Karpas-422 (cell line): ENCODE data around the gene MAN2A1. TPM values are rescaled to one million over a fixed set of nuclear protein-coding genes. Genes with fewer than 3 reads are reported as not detected.

Source experiments
- DNase-seq: peaks from one replicate; pipeline ENCODE4 v3.0.0-alpha.2; 2015
- H2AFZ ChIP-seq: fragments of 200-600 bp; sonication (generic); 2 replicates; pipeline ENCODE4 v1.6.1; 2014; ENCODE audit warnings: antibody characterized with exemption, low read length, mixed read lengths
- H3K27ac ChIP-seq: fragments of 200-600 bp; sonication (generic); 2 replicates; pipeline ENCODE4 v1.5.1; 2014; ENCODE audit warnings: mild to moderate bottlenecking, low read length, moderate library complexity
- H3K27me3 ChIP-seq: fragments of 200-600 bp; sonication (generic); 2 replicates; pipeline ENCODE4 v1.6.1; 2014; ENCODE audit warnings: low read length, mixed read lengths
- H3K36me3 ChIP-seq: fragments of 200-600 bp; sonication (generic); 2 replicates; pipeline ENCODE4 v1.6.1; 2014; ENCODE audit warnings: low read length, mixed read lengths; ENCODE audit not compliant: insufficient read depth
- H3K4me1 ChIP-seq: fragments of 200-600 bp; sonication (generic); 2 replicates; pipeline ENCODE4 v1.6.1; 2014; ENCODE audit warnings: mild to moderate bottlenecking, low read length, mixed read lengths
- H3K4me2 ChIP-seq: fragments of 200-600 bp; sonication (generic); 2 replicates; pipeline ENCODE4 v1.6.1; 2014; ENCODE audit warnings: low read length, low read depth, mild to moderate bottlenecking; ENCODE audit not compliant: poor library complexity, severe bottlenecking
- H3K4me3 ChIP-seq: fragments of 200-600 bp; sonication (generic); 2 replicates; pipeline ENCODE4 v1.5.1; 2014; ENCODE audit warnings: mild to moderate bottlenecking, antibody characterized with exemption, low read length, mixed read lengths
- H3K79me2 ChIP-seq: fragments of 200-600 bp; sonication (generic); 2 replicates; pipeline ENCODE4 v1.6.1; 2014; ENCODE audit warnings: mild to moderate bottlenecking, low read length, mixed read lengths
- H3K9ac ChIP-seq: fragments of 200-600 bp; sonication (generic); 2 replicates; pipeline ENCODE4 v1.6.0; 2014; ENCODE audit warnings: low read length
- H3K9me2 ChIP-seq: fragments of 200-600 bp; sonication (generic), shearing (Covaris generic); replicated peaks from 2 replicates; pipeline ENCODE4 v1.6.0; 2014; ENCODE audit warnings: mild to moderate bottlenecking, low read length, moderate library complexity; ENCODE audit not compliant: insufficient read depth
- H3K9me3 ChIP-seq: fragments of 300-700, 200-600 bp; sonication (generic); 2 replicates; pipeline ENCODE4 v1.6.1; 2014; ENCODE audit warnings: low read length, mixed read lengths
- H4K20me1 ChIP-seq: fragments of 200-600 bp; sonication (generic); 2 replicates; pipeline ENCODE4 v1.6.1; 2014; ENCODE audit warnings: mild to moderate bottlenecking, antibody characterized with exemption, low read length, low read depth; ENCODE audit not compliant: insufficient read depth
- total RNA-seq: library from RNA; depleted of rRNA; stranded (reverse); fragments of >200 nt; shearing (Covaris generic); gene quantifications from 2 replicates; pipeline ENCODE4 v1.2.3, GENCODE V29; 2014; ENCODE audit warnings: low replicate concordance

The MAN2A1 gene
- total RNA-seq, 1 experiment from 2014 or later, result 20.3 TPM

DNA sequence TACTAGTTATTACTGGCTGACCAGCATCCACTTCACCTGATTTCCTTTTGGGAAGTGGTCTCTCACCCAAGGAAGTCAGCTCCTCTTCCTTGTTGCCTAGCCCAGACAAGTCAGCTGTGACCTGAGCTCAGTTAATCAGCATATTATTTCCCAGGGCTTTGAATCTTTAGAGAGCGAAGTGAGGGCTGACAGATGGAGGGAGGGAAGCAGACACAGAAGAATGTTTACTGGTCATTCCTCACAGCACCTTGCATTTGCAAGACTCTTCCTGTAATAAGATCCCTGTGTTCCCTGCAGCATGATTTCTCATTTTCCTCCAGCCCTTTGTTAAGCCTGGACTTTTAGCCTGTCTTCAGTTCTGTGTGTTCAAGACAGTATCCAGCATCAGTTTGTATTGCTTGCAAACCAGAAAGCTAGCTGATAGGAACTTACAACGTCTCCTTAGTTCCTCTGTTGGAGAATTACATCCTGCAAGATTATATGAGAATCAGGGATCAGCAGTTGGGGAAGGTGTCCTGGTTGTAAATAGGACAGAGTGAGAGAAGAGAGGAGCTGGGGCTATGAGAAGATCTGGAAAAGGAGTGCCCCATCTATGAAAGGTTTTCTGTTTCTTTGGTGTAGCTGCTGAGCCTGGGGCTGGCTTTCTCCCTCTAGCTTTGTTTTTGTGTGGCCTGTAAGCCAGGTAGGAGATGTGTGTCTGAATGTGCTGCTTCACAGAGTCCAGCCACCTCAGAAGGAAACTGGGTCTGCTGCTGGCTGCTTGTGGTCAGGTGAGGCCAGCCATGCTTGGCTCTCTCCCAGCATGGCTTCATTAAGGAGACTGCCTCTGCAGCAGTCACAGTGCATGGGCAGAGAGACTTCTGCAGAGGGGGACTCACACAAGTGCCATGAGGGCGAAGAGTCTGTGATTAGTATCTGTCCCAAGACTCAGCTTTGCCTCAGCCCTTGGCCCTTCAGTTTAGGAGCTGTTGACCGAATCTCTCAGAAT is 50.3 kb downstream of the MAN2A1 start:
- no peaks in the 10 kb centered on the region for H3K36me3 ChIP-seq
- H3K4me3 ChIP-seq, result no peak overlapping the region
- H3K9me3 ChIP-seq, result no peaks in the 10 kb centered on the region
- H3K4me2 ChIP-seq, result no peak overlapping the region
- H3K4me1 ChIP-seq, result no peaks in the 10 kb centered on the region
- no peaks in the 10 kb centered on the region for H3K79me2 ChIP-seq
- H4K20me1 ChIP-seq, result no peaks in the 10 kb centered on the region
- DNase-seq, result no peak
- no peaks in the 10 kb centered on the region for H3K9me2 ChIP-seq
- no peak overlapping the region for H2AFZ ChIP-seq
- no peak overlapping the region for H3K9ac ChIP-seq
- H3K27me3 ChIP-seq, result no peaks in the 10 kb centered on the region
- no peak overlapping the region for H3K27ac ChIP-seq

DNA sequence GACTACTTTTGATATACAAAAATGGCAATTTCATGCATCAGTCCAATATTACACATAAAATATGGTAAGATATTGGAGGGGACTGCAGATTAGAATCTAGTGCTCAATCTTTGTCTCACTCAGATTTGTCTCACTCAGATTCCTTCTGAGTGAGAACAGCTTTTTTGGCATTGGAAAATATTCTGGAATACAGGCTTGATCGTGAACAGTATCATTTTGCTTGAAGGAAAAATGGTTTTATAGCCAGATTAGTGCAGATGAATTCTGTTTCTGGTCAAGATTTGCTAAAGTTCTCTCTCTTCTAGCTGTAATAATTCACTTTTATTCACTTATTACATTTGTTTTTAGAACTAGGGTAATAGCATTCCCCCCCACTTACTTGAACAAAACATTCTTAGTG is 51.2 kb downstream of the MAN2A1 start:
- no peaks in the 10 kb centered on the region for H3K79me2 ChIP-seq
- H3K36me3 ChIP-seq, result no peaks in the 10 kb centered on the region
- no peak for DNase-seq
- H3K9me3 ChIP-seq, result no peaks in the 10 kb centered on the region
- H3K27me3 ChIP-seq, result no peaks in the 10 kb centered on the region
- H4K20me1 ChIP-seq, result no peaks in the 10 kb centered on the region
- H3K9me2 ChIP-seq, result no peaks in the 10 kb centered on the region
- H3K27ac ChIP-seq, result no peak overlapping the region
- no peak overlapping the region for H3K9ac ChIP-seq
- H3K4me2 ChIP-seq, result no peak overlapping the region
- no peaks in the 10 kb centered on the region for H3K4me1 ChIP-seq
- no peak overlapping the region for H2AFZ ChIP-seq
- H3K4me3 ChIP-seq, result no peak overlapping the region

DNA sequence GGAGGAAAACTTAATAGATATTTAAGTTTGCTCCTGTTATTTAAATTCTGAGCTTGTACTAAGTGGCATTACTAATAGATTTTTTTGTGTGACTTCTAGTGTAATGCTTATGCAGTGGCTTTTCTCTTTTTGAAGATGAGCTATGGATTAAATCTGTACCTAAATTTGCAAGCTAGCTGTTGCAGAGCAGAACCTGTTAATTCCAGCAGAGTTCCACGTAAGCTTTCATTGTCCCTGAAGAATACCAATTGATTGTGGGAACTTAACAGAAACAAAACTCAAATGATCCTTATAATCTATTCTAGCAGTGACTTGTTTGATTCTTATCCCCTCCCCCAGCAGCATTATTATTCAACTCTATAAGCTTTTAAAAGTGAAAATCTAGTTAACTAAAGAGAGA is 51.7 kb downstream of the MAN2A1 start:
- H3K27me3 ChIP-seq, result no peaks in the 10 kb centered on the region
- no peak overlapping the region for H3K4me2 ChIP-seq
- H2AFZ ChIP-seq, result no peak overlapping the region
- no peaks in the 10 kb centered on the region for H3K4me1 ChIP-seq
- no peak overlapping the region for H3K9ac ChIP-seq
- no peaks in the 10 kb centered on the region for H3K36me3 ChIP-seq
- no peaks in the 10 kb centered on the region for H3K9me3 ChIP-seq
- no peak overlapping the region for H3K4me3 ChIP-seq
- no peaks in the 10 kb centered on the region for H4K20me1 ChIP-seq
- H3K79me2 ChIP-seq, result no peaks in the 10 kb centered on the region
- H3K9me2 ChIP-seq, result no peaks in the 10 kb centered on the region
- H3K27ac ChIP-seq, result no peak overlapping the region
- no peak for DNase-seq

GRCh38 chr5:109743041-109743531 is 53.4 kb downstream of the MAN2A1 start:
- Histone ChIP-seq H3K79me2 (no peaks in the 10 kb centered on the region), H3K36me3 (no peaks in the 10 kb centered on the region), H3K27me3 (no peaks in the 10 kb centered on the region), H2AFZ (no peak overlapping the region), H4K20me1 (no peaks in the 10 kb centered on the region), H3K9me2 (no peaks in the 10 kb centered on the region), H3K4me1 (no peaks in the 10 kb centered on the region), H3K9me3 (no peaks in the 10 kb centered on the region), H3K9ac (no peak overlapping the region), H3K4me3 (no peak overlapping the region), H3K4me2 (no peak overlapping the region), H3K27ac (no peak overlapping the region)
- DNase-seq, result no peak

- Histone ChIP-seq H3K4me1 (no peaks in the 10 kb centered on the region), H3K79me2 (no peaks in the 10 kb centered on the region), H3K9me3 (no peaks in the 10 kb centered on the region), H3K9me2 (no peaks in the 10 kb centered on the region), H4K20me1 (no peaks in the 10 kb centered on the region), H3K4me3 (no peak overlapping the region), H3K4me2 (no peak overlapping the region), H3K36me3 (no peaks in the 10 kb centered on the region), H3K27me3 (no peaks in the 10 kb centered on the region), H3K27ac (no peak overlapping the region), H3K9ac (no peak overlapping the region), H2AFZ (no peak overlapping the region)
- DNase-seq, result no peak
Observed at GRCh38 chr5:109743770-109744212, 54.1 kb downstream of the MAN2A1 start.

- Histone ChIP-seq H3K9me2 (no peaks in the 10 kb centered on the region), H3K9me3 (no peaks in the 10 kb centered on the region), H3K9ac (no peak overlapping the region), H3K27ac (no peak overlapping the region), H3K79me2 (no peaks in the 10 kb centered on the region), H2AFZ (no peak overlapping the region), H3K4me2 (no peak overlapping the region), H3K36me3 (no peaks in the 10 kb centered on the region), H3K27me3 (no peaks in the 10 kb centered on the region), H4K20me1 (no peaks in the 10 kb centered on the region), H3K4me3 (no peak overlapping the region), H3K4me1 (no peaks in the 10 kb centered on the region)
- DNase-seq, result no peak
Observed at GRCh38 chr5:109744261-109744660, 54.5 kb downstream of the MAN2A1 start.

DNA sequence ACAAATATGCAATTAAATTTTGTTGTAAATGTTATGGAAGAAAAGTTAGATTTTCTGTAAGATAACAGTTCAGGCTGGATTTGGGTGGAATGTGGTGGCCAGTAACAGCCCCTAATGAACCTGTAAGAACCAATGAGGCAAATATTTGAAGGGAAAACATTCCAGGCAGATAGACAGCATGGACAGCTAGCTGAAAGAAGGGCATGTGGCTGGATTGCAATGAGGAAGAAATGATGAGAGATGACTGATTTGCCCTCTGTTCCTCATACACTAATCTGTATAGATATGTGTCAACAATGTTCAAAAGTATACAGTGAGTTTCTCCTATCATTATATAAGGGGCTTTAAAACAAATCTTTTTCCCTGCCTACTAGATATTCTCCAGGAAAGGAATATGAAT is 58.8 kb downstream of the MAN2A1 start:
- H3K36me3 ChIP-seq, result no peaks in the 10 kb centered on the region
- no peak overlapping the region for H2AFZ ChIP-seq
- DNase-seq, result no peak
- H3K27me3 ChIP-seq, result no peaks in the 10 kb centered on the region
- H3K27ac ChIP-seq, result no peak overlapping the region
- H3K79me2 ChIP-seq, result no peaks in the 10 kb centered on the region
- H3K9me2 ChIP-seq, result peaks cover 3% of the 10 kb centered on the region; the same call in 1 of the 2 replicates
- no peak overlapping the region for H3K4me3 ChIP-seq
- H4K20me1 ChIP-seq, result no peaks in the 10 kb centered on the region
- no peaks in the 10 kb centered on the region for H3K4me1 ChIP-seq
- no peaks in the 10 kb centered on the region for H3K9me3 ChIP-seq
- H3K4me2 ChIP-seq, result no peak overlapping the region
- H3K9ac ChIP-seq, result no peak overlapping the region

- Histone ChIP-seq H4K20me1 (no peaks in the 10 kb centered on the region), H3K4me1 (no peaks in the 10 kb centered on the region), H3K4me3 (no peak overlapping the region), H3K9ac (no peak overlapping the region), H3K36me3 (no peaks in the 10 kb centered on the region), H3K27ac (no peak overlapping the region), H3K9me2 (peaks cover 3% of the 10 kb centered on the region; the same call in 1 of the 2 replicates), H2AFZ (no peak overlapping the region), H3K9me3 (no peaks in the 10 kb centered on the region), H3K79me2 (no peaks in the 10 kb centered on the region), H3K4me2 (no peak overlapping the region), H3K27me3 (no peaks in the 10 kb centered on the region)
- no peak for DNase-seq
Observed at GRCh38 chr5:109750463-109750862, 60.7 kb downstream of the MAN2A1 start.
